Measurements from ENCODE around the gene TPRG1.

- TF ChIP-seq CTCF (IDR thresholded peaks at IDR 0.05), result no peak
- TF ChIP-seq POLR2A (IDR thresholded peaks at IDR 0.05), result no peak
These were observed 173.2 kb downstream of the TPRG1 start for GRCh38 chr3:189344996-189345395.
